SW 1271 (cell line): ENCODE data around the gene ERCC8.

Experiments used
- DNase-seq, 2 experiments: peaks; one replicate each; lab custom pipeline; 2025; lab: John Stamatoyannopoulos, UW

Gene ERCC8

GRCh38 chr5:60836131-60836530, 108.7 kb downstream of the ERCC8 start:
- no peak for DNase-seq

- no peak for DNase-seq
Measured at GRCh38 chr5:60835554-60835953, 109.3 kb downstream of the ERCC8 start.

- DNase-seq = no peak
Measured at GRCh38 chr5:60833520-60833919, 111.3 kb downstream of the ERCC8 start.

GRCh38 chr5:60830581-60831127, 114.2 kb downstream of the ERCC8 start:
- no peak for DNase-seq

DNA sequence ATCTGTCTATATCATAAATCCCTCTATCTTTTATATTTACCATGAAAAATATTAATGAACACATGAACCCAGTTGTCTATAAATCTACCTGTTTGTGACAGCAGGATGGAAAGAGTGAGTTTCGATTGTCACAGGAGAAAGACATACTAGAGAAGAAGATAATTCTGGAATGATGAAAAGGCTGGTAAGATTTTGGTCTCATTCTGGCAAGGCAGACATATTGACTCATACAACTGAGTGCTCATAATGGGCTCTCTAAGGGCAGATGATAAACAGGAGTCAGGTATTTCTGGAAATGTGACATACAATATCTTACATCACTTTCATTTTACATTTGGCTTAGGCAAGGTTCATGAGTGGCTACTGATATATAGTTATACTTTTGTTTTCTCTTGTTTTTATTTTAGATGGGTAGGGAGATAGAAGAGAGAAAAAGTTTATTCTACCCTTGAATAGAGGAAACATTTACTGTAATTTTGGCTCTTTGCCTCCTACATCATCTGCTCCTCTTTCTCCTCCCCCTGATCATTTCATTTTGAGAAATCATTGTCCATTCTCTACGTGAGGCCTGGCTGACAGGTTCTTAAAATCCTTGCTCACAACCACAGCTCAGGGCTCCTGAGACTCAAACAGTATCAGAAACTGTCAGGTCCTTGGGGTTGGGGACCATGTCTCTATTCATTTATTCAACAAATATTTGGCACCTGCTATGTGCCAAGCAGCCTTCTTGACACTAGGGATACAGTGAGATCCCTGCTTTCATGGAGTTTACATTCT, 115.2 kb downstream of the ERCC8 start:
- no peak for DNase-seq

DNA sequence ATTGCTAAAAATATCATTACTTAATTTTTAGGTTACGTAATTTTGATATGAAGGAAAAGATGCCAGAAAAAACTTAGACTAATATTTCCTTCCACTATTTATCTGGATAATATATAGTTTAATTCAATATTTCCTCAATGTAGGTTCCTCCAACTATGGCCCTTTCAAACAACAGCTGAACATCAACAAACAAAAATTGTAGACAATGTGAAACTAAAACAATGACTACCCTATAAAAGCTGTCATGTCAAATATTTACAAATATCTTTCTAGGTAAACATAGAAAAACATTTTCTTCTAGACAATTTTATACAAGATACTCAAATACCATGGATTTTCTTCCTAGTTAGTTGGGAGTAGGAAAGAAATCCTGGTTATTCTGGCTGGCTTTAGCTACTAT, 117.7 kb downstream of the ERCC8 start:
- DNase-seq = no peak

DNA sequence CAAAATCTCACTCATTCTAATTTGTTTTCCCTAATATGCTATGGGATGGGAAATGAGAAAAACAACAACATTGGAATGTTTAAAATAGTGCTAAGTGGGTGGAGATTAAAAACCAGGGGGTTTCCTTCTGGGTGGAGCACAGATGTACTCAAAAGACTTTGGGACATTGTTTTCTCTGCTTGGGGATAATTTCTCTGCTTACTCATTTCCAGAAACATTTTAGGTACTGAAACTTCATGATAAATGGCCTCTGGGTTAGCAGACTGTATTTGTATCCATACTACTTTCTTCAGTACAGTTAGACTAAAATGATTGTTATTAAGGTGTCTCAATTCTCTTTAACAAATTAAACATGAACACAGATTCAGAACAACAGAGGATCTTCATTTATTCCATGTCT, 118.2 kb downstream of the ERCC8 start:
- no peak for DNase-seq
